ENCODE results near the gene RAPGEF1.
A peak's percentile ranks its signal among the peaks of the same experiment; 100 is the strongest.
"Not testable (repeated sequence)": the region's sequence is repeated elsewhere in the genome, so short reads cannot be mapped to it uniquely, and the experiment has no call there.

Gene RAPGEF1

GRCh38 chr9:131714821-131715220, 25.1 kb downstream of the RAPGEF1 start:
- ChIA-PET CTCF (interaction anchor here (0.6 to 1.4 kb wide), 3 partner anchors 18 to 472 kb away, joined by 3 to 5 read pairs (median 3); no protein-coding TSS in a partner anchor), POLR2A (ENCODE audit: low non-redundant PET) (interaction anchor here (0.7 to 1.0 kb wide), 3 partner anchors 12 to 127 kb away, joined by 4 to 6 read pairs (median 5); no protein-coding TSS in a partner anchor)
- no peak for DNase-seq (ENCODE audit: low spot score)
- H3K27ac ChIP-seq = peak overlapping the region; percentile 97
- TF ChIP-seq, protein P1, sequence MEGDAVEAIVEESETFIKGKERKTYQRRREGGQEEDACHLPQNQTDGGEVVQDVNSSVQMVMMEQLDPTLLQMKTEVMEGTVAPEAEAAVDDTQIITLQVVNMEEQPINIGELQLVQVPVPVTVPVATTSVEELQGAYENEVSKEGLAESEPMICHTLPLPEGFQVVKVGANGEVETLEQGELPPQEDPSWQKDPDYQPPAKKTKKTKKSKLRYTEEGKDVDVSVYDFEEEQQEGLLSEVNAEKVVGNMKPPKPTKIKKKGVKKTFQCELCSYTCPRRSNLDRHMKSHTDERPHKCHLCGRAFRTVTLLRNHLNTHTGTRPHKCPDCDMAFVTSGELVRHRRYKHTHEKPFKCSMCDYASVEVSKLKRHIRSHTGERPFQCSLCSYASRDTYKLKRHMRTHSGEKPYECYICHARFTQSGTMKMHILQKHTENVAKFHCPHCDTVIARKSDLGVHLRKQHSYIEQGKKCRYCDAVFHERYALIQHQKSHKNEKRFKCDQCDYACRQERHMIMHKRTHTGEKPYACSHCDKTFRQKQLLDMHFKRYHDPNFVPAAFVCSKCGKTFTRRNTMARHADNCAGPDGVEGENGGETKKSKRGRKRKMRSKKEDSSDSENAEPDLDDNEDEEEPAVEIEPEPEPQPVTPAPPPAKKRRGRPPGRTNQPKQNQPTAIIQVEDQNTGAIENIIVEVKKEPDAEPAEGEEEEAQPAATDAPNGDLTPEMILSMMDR (conservative IDR thresholded peaks at IDR 0.05; ENCODE audit: low read depth) = no peak

- TF ChIP-seq, protein P1 (conservative IDR thresholded peaks at IDR 0.05; ENCODE audit: low read depth) = no peak
- ChIA-PET POLR2A (ENCODE audit: low non-redundant PET) (interaction anchor here (0.7 to 1.0 kb wide), 3 partner anchors 13 to 584 kb away, joined by 4 to 6 read pairs (median 5); no protein-coding TSS in a partner anchor), CTCF (interaction anchor here (0.6 to 1.4 kb wide), 7 partner anchors 17 to 455 kb away, joined by 3 to 9 read pairs (median 3); no protein-coding TSS in a partner anchor)
- DNase-seq (ENCODE audit: low spot score) = peak; percentile 98
- peak overlapping the region; percentile 97 for H3K27ac ChIP-seq
These were observed 25.7 kb downstream of the RAPGEF1 start for GRCh38 chr9:131714161-131714646.

DNA sequence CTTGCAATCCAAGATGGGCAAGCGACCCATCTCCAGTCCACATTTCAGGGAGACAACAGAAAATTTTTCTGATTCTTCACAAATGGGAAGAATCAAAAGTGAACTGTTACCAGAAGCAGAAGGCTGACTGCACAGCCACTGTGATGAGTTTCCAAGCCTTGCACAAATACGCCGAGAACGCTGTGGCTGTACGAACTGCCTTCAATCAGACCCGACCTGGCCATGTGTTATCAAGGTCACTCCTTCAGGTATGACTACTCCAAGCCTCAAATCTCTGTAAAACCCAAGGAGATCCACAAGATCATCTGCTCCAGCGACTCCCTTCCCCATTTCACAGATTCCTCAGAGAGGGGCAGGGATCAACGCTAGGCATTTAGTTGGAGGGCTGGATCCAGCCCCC, 26.9 kb downstream of the RAPGEF1 start:
- CTCF ChIA-PET = interaction anchor here (0.6 to 1.0 kb wide), 5 partner anchors 27 to 583 kb away, joined by 3 to 4 read pairs (median 3); partner anchors contain the start of gene RAPGEF1
- no peak for DNase-seq (ENCODE audit: low spot score)
- POLR2A ChIA-PET (ENCODE audit: low non-redundant PET) = no interaction called here
- peak overlapping the region; percentile 97 for H3K27ac ChIP-seq
- TF ChIP-seq, protein P1 (conservative IDR thresholded peaks at IDR 0.05; ENCODE audit: low read depth) = no peak

GRCh38 chr9:131712151-131712716, 27.6 kb downstream of the RAPGEF1 start:
- TF ChIP-seq, protein P1 (conservative IDR thresholded peaks at IDR 0.05; ENCODE audit: low read depth) = no peak
- ChIA-PET CTCF (interaction anchor here (0.5 to 1.0 kb wide), 5 partner anchors 28 to 582 kb away, joined by 3 to 4 read pairs (median 3); partner anchors contain the start of gene RAPGEF1), POLR2A (ENCODE audit: low non-redundant PET) (no interaction called here)
- H3K27ac ChIP-seq = peak overlapping the region; percentile 24; the same call in 1 of the 2 replicates
- DNase-seq (ENCODE audit: low spot score) = no peak

- DNase-seq (ENCODE audit: low spot score) = peak; percentile 54
- ChIA-PET POLR2A (ENCODE audit: low non-redundant PET) (no interaction called here), CTCF (interaction anchor here (0.7 to 1.4 kb wide), 3 partner anchors 18 to 118 kb away, joined by 4 to 6 read pairs (median 4); no protein-coding TSS in a partner anchor)
- peak overlapping the region; percentile 77 for H3K27ac ChIP-seq
- TF ChIP-seq, protein P1 (conservative IDR thresholded peaks at IDR 0.05; ENCODE audit: low read depth) = no peak
These were observed 30.0 kb downstream of the RAPGEF1 start for GRCh38 chr9:131709771-131710431.

DNA sequence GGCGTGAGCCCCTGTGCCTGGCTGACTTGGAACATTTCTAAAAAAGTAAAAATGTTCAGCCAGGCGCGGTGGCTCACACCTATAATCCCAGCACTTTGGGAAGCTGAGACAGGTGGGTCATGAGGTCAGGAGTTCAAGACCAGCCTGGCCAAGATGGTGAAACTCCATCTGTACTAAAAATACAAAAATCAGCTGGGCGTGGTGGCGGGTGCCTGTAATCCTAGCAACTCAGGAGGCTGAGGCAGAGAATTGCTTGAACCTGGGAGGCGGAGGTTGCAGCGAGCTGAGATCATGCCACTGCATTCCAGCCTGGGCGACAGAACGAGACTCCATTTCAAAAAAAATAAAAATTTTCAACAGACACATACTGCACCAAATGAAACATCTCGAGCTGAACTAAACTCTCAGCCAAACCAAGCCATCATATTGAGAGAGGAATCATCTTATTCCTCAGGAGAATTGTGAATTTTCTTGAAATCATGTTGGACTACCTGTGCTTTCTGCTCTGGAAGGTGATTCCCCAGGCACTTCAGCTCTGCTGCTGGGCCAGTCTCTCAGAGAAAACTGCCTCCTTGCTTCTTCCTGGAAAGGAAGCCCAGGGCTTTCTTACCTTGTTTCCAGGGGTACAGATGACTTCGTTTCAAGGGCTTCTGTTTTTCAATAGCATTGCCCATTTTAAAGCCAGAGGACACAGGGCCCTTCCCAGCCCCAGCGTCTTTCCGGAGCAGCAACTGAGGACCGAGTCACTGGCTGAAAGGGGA, 30.7 kb downstream of the RAPGEF1 start:
- peak overlapping the region; percentile 77 for H3K27ac ChIP-seq
- CTCF ChIA-PET = interaction anchor here (0.9 to 1.4 kb wide), 2 partner anchors 17 to 118 kb away, joined by 4 to 6 read pairs; no protein-coding TSS in a partner anchor
- DNase-seq (ENCODE audit: low spot score); POLR2A ChIA-PET (ENCODE audit: low non-redundant PET): not testable (repeated sequence)

All from RWPE1 (cell line).